OCI-LY7 (cell line): ENCODE measurements around the gene MALL.

Experiments used
- CTCF ChIP-seq: fragments of 200-600 bp; sonication (generic); conservative IDR thresholded peaks from 2 replicates; pipeline ENCODE4 v1.5.1; 2014; ENCODE audit warnings: mild to moderate bottlenecking, antibody characterized with exemption, low read length, moderate library complexity, mixed read lengths
- EZH2phosphoT487 ChIP-seq: fragments of 200-600 bp; sonication (generic); IDR thresholded peaks from 2 replicates; pipeline ENCODE4 v1.6.1; 2018; ENCODE audit warnings: low read depth, borderline replicate concordance, mild to moderate bottlenecking, mixed run types, antibody characterized with exemption, low read length, moderate library complexity, mixed read lengths

- no peak for TF ChIP-seq CTCF
- no peak for TF ChIP-seq EZH2phosphoT487
Measured at GRCh38 chr2:110149330-110150220, 34.0 kb upstream of the MALL start.
